CD14-positive monocyte (primary cell): Measurements from ENCODE around the gene CEP78. TPM values are rescaled to one million over a fixed set of nuclear protein-coding genes. Genes with fewer than 3 reads are reported as not detected.

Source experiments
- DNase-seq, 3 donors: peaks; one replicate each; pipeline ENCODE4 v3.0.0-alpha.2; 2011 to 2022
- H2AFZ ChIP-seq: 2 replicates; pipeline ENCODE4 v1.6.0; 2012; ENCODE audit warnings: mild to moderate bottlenecking, low read depth, low read length, inconsistent platforms; ENCODE audit not compliant: insufficient read depth, poor library complexity, severe bottlenecking
- H3K27ac ChIP-seq, 2 donors: 1 replicate in 1 of 2; 2 replicates in 1 of 2; pipeline ENCODE4 v1.5.1; 2012 to 2013; ENCODE audit warnings: low read length in 2 of 2, control low read depth in 1 of 2, inconsistent platforms in 1 of 2, low read depth in 1 of 2, mild to moderate bottlenecking in 1 of 2
- H3K27me3 ChIP-seq, 2 donors: one replicate each; pipeline versions ENCODE4 v1.6.0 to v1.6.1; 2011 to 2013; ENCODE audit warnings: low read length in 2 of 2; ENCODE audit not compliant: control insufficient read depth in 2 of 2, insufficient read depth in 2 of 2
- H3K36me3 ChIP-seq, 2 donors: replicated peaks in 1 of 2; 1 replicate in 1 of 2; 2 replicates in 1 of 2; pipeline versions ENCODE4 v1.5.1 to v1.6.1; 2012 to 2013; ENCODE audit warnings: low read length in 2 of 2, control low read depth in 1 of 2, inconsistent platforms in 1 of 2, mild to moderate bottlenecking in 1 of 2; ENCODE audit not compliant: insufficient read depth in 2 of 2, control insufficient read depth in 1 of 2
- H3K4me1 ChIP-seq, 2 donors: 1 replicate in 1 of 2; 2 replicates in 1 of 2; pipeline versions ENCODE4 v1.5.1 to v1.6.1; 2012 to 2013; ENCODE audit warnings: low read length in 2 of 2, control low read depth in 1 of 2, inconsistent platforms in 1 of 2, mild to moderate bottlenecking in 1 of 2, moderate library complexity in 1 of 2; ENCODE audit not compliant: insufficient read depth in 2 of 2, control insufficient read depth in 1 of 2
- H3K4me2 ChIP-seq: replicated peaks from 2 replicates; pipeline ENCODE3; 2012; ENCODE audit warnings: low read length, moderate library complexity, mild to moderate bottlenecking; ENCODE audit not compliant: poor library complexity, severe bottlenecking; ENCODE audit errors: extremely low read depth
- H3K4me3 ChIP-seq, 3 experiments: fragments of 200-600 bp in 1 of 3; sonication (generic) in 1 of 3; replicated peaks in 1 of 3; 1 replicate in 2 of 3; 2 replicates in 1 of 3; pipeline ENCODE4 v1.5.1; 2011 to 2013; ENCODE audit warnings: low read length in 3 of 3, mild to moderate bottlenecking in 3 of 3, control low read depth in 2 of 3, low read depth in 2 of 3, inconsistent platforms in 1 of 3, moderate library complexity in 1 of 3
- H3K79me2 ChIP-seq: 2 replicates; pipeline ENCODE4 v1.6.0; 2012; ENCODE audit warnings: mild to moderate bottlenecking, control low read depth, inconsistent platforms, low read length, moderate library complexity; ENCODE audit not compliant: insufficient read depth
- H3K9ac ChIP-seq: 2 replicates; pipeline ENCODE4 v1.6.0; 2017; ENCODE audit warnings: low read length, mild to moderate bottlenecking; ENCODE audit not compliant: insufficient read depth, poor library complexity, severe bottlenecking
- H3K9me3 ChIP-seq, 2 donors: replicated peaks in 1 of 2; 1 replicate in 1 of 2; 2 replicates in 1 of 2; pipeline versions ENCODE4 v1.5.1 to v1.6.1; 2012 to 2013; ENCODE audit warnings: low read length in 2 of 2, control low read depth in 1 of 2; ENCODE audit not compliant: control insufficient read depth in 1 of 2, insufficient read depth in 1 of 2
- H4K20me1 ChIP-seq: 2 replicates; pipeline ENCODE4 v1.6.0; 2012; ENCODE audit warnings: mild to moderate bottlenecking, low read length, control low read depth, moderate library complexity; ENCODE audit not compliant: insufficient read depth
- H3K27ac Mint-ChIP-seq, 7 donors: one replicate each; pipeline ENCODE4 v1.8.0; 2020; ENCODE audit warnings: mild to moderate bottlenecking in 7 of 7, mixed read lengths in 7 of 7, moderate library complexity in 6 of 7, inconsistent platforms in 2 of 7
- H3K27me3 Mint-ChIP-seq, 3 donors: one replicate each; pipeline ENCODE4 v1.8.0; 2021 to 2022; ENCODE audit warnings: low read depth in 3 of 3, mild to moderate bottlenecking in 3 of 3, mixed read lengths in 3 of 3, moderate library complexity in 3 of 3, inconsistent platforms in 1 of 3
- H3K36me3 Mint-ChIP-seq, 2 donors: one replicate each; pipeline ENCODE4 v1.8.0; 2020; ENCODE audit warnings: mixed read lengths in 2 of 2, inconsistent platforms in 1 of 2, mild to moderate bottlenecking in 1 of 2
- H3K4me1 Mint-ChIP-seq: one replicate; pipeline ENCODE4 v1.8.0; 2020; ENCODE audit warnings: mild to moderate bottlenecking, mixed read lengths
- H3K4me3 Mint-ChIP-seq, 2 donors: one replicate each; pipeline ENCODE4 v1.8.0; 2020; ENCODE audit warnings: mild to moderate bottlenecking in 2 of 2, mixed read lengths in 2 of 2, moderate library complexity in 1 of 2
- H3K9me3 Mint-ChIP-seq, 7 donors: one replicate each; pipeline ENCODE4 v1.8.0; 2020 to 2022; ENCODE audit warnings: mixed read lengths in 7 of 7, mild to moderate bottlenecking in 6 of 7, moderate library complexity in 6 of 7, inconsistent platforms in 2 of 7
- CTCF ChIP-seq: fragments of 200-600 bp; IDR thresholded peaks from one replicate; pipeline ENCODE4 v1.8.0; 2022; ENCODE audit warnings: antibody characterized with exemption, mild to moderate bottlenecking
- WGBS: methylation state at CpG from one replicate; pipeline ENCODE4 v1.1.5; 2013; ENCODE audit warnings: missing lambda C conversion rate; ENCODE audit not compliant: insufficient coverage; 5-methylcytosine and 5-hydroxymethylcytosine counted together
- intact Hi-C, 2 donors: fragments of 100-400 bp; cut with micrococcal nuclease; formaldehyde crosslinking; loops; one replicate each; pipeline versions ENCODE4 v1.15.0 to v1.15.1; 2023
- polyA plus RNA-seq, 3 donors: library from polyadenylated mRNA; depleted of rRNA in 1 of 3; unstranded in 2 of 3; stranded (reverse) in 1 of 3; fragments of 300-500 nt in 2 of 3; fragments of >200 nt in 1 of 3; fragmentation: Illumina TruSeq in 2 of 3; gene quantifications; 1 replicate in 2 of 3; 2 replicates in 1 of 3; pipeline ENCODE4 v1.2.3, GENCODE V29; 2012 to 2021
- small RNA-seq: library from RNA; depleted of rRNA; stranded (forward); fragments of <200 nt; gene quantifications from one replicate; pipeline ENCODE3, GENCODE V24; 2012; ENCODE audit warnings: low read depth; ENCODE audit not compliant: insufficient read length

CEP78 gene
- polyA plus RNA-seq, 3 donors: 1.7 to 3.3 (median 2.5) TPM

- Histone ChIP-seq H3K9ac (no peak overlapping the region), H4K20me1 (no peaks in the 10 kb centered on the region), H3K27me3 (no peaks in the 10 kb centered on the region), H3K79me2 (no peaks in the 10 kb centered on the region), H3K36me3 (no peaks in the 10 kb centered on the region), H3K4me3 (no peak overlapping the region), H3K27ac (no peak overlapping the region), H3K4me2 (no peak overlapping the region), H3K4me1 (no peaks in the 10 kb centered on the region), H3K9me3 (no peaks in the 10 kb centered on the region), H2AFZ (no peak overlapping the region)
- Mint-ChIP-seq H3K27ac (no peak overlapping the region), H3K36me3 (peaks cover 0 to 2% of the 10 kb centered on the region in 2 donors), H3K27me3 (peaks cover 0 to 3% (median 2%) of the 10 kb centered on the region in 3 donors), H3K4me3 (no peak overlapping the region), H3K4me1 (peaks cover 8% of the 10 kb centered on the region), H3K9me3 (no peaks in the 10 kb centered on the region)
- WGBS: no CpG with 5 or more reads among the region's 2 CpGs
- DNase-seq: no peak
- intact Hi-C loops: no loop called here
- no peak for TF ChIP-seq CTCF
Measured at GRCh38 chr9:78326564-78326963, 90.7 kb downstream of the CEP78 start.

Small RNA genes within 50 kb of the gene (small RNA-seq; reads per million reads assigned to genes)
- gene AL353705.4: not detected

Other genes starting within 250 kb of the CEP78 start
- 10 to 100 TPM in 1 of 3 donors, 1 to 10 TPM in 2; 8.3 to 51.0 (median 9.6) TPM for gene GNAQ, start 204.3 kb upstream of the CEP78 start, polyA plus RNA-seq
- 1 to 10 TPM in 1 of 3 donors, under 1 TPM in 2; 0.05 to 4.7 (median 0.11) TPM for gene PSAT1, start 61.0 kb downstream of the CEP78 start, polyA plus RNA-seq